HCT116 (cell line): Measurements from ENCODE around the gene TMEM126B. TPM values are rescaled to one million over a fixed set of nuclear protein-coding genes. Genes with fewer than 3 reads are reported as not detected.

Source experiments
- ATAC-seq: fragments of 200-7000 bp; cut with Tn5 transposase; 2 replicates; pipeline ENCODE4 v1.9.1; 2020; ENCODE audit warnings: mild to moderate bottlenecking, moderate library complexity
- BruUV-seq: library from RNA; stranded (reverse); fragments of 400-500 nt; replicated peaks from 2 replicates; lab custom pipeline; 2021; lab: Mats Ljungman, UMichigan
- CTCF ChIA-PET: fragments of 300-600 bp; sonication (Branson Sonifier 250); formaldehyde crosslinking; loops from one replicate; lab custom pipeline; 2021; ENCODE audit warnings: antibody characterized with exemption; lab: Charles Lee
- POLR2A ChIA-PET: fragments of 300-600, 350-600 bp; sonication (Branson Sonifier 250); formaldehyde crosslinking; loops from one replicate; lab custom pipeline; 2021; ENCODE audit warnings: antibody characterized with exemption; lab: Charles Lee
- RAD21 ChIA-PET, 2 experiments: fragments of 300-600 bp; sonication (Branson Sonifier 250); formaldehyde crosslinking; loops; one replicate each; lab custom pipeline; 2023; ENCODE audit warnings: low total read pairs in 2 of 2; ENCODE audit not compliant: uncharacterized antibody in 2 of 2, unreplicated experiment in 2 of 2, low non-redundant PET in 1 of 2; lab: Charles Lee
- DNase-seq: peaks from one replicate; pipeline ENCODE4 v3.0.0-alpha.2; 2010; ENCODE audit warnings: low read depth, low spot score
- H2AFZ ChIP-seq: fragments of 200-600 bp; shearing (Covaris generic), sonication (generic); 2 replicates; pipeline ENCODE4 v1.6.1; 2017; ENCODE audit warnings: low read depth, mixed run types, mixed read lengths, antibody characterized with exemption, low read length; ENCODE audit not compliant: poor library complexity, severe bottlenecking
- H3K27ac ChIP-seq: 2 replicates; pipeline ENCODE4 v1.5.1; 2012; ENCODE audit warnings: low read depth, low read length
- H3K27me3 ChIP-seq: fragments of 200-600 bp; sonication (generic); 2 replicates; pipeline ENCODE4 v1.6.1; 2016; ENCODE audit warnings: mixed run types, low read length, mixed read lengths; ENCODE audit not compliant: insufficient read depth
- H3K36me3 ChIP-seq, 2 experiments: fragments of 200-500 bp in 1 of 2; fragments of 200-600 bp in 1 of 2; sonication (Bioruptor generic) in 1 of 2; sonication (generic) in 1 of 2; 2 replicates each; pipeline versions ENCODE4 v1.5.1 to v1.6.1; 2014 to 2016; ENCODE audit warnings: low read length in 2 of 2, inconsistent platforms in 1 of 2, mixed read lengths in 1 of 2, mixed run types in 1 of 2; ENCODE audit not compliant: insufficient read depth in 2 of 2, control insufficient read depth in 1 of 2
- H3K4me1 ChIP-seq, 2 experiments: fragments of 200-600 bp in 1 of 2; sonication (generic) in 1 of 2; 2 replicates each; pipeline versions ENCODE4 v1.5.1 to v1.6.1; 2012 to 2017; ENCODE audit warnings: low read length in 2 of 2, inconsistent platforms in 1 of 2, mild to moderate bottlenecking in 1 of 2, mixed read lengths in 1 of 2, mixed run types in 1 of 2, moderate library complexity in 1 of 2; ENCODE audit not compliant: insufficient read depth in 2 of 2, control insufficient read depth in 1 of 2
- H3K4me2 ChIP-seq: fragments of 200-600 bp; sonication (generic); 2 replicates; pipeline ENCODE4 v1.6.1; 2017; ENCODE audit warnings: mixed run types, low read length, mixed read lengths
- H3K4me3 ChIP-seq, 2 experiments: fragments of 200-600 bp in 1 of 2; sonication (generic) in 1 of 2; replicated peaks in 1 of 2; 2 replicates each; pipeline ENCODE4 v1.5.1; 2011 to 2016; ENCODE audit warnings: low read length in 2 of 2, control low read depth in 1 of 2, low read depth in 1 of 2, mild to moderate bottlenecking in 1 of 2, mixed read lengths in 1 of 2, mixed run types in 1 of 2
- H3K79me2 ChIP-seq: fragments of 200-600 bp; sonication (generic); 2 replicates; pipeline ENCODE4 v1.6.1; 2017; ENCODE audit warnings: mild to moderate bottlenecking, mixed run types, low read length, moderate library complexity, mixed read lengths; ENCODE audit not compliant: insufficient read depth
- H3K9ac ChIP-seq: fragments of 200-600 bp; sonication (generic); 2 replicates; pipeline ENCODE4 v1.6.1; 2016; ENCODE audit warnings: low read length, mixed read lengths
- H3K9me2 ChIP-seq: fragments of 200-600 bp; sonication (generic), shearing (Covaris generic); 2 replicates; pipeline ENCODE4 v1.6.1; 2017; ENCODE audit warnings: mixed run types, mild to moderate bottlenecking, moderate library complexity; ENCODE audit not compliant: insufficient read depth
- H3K9me3 ChIP-seq, 2 experiments: fragments of 200-500 bp in 1 of 2; fragments of 200-600 bp in 1 of 2; sonication (Bioruptor generic) in 1 of 2; sonication (generic) in 1 of 2; 2 replicates each; pipeline ENCODE4 v1.6.1; 2014 to 2017; ENCODE audit warnings: low read length in 2 of 2, mixed read lengths in 2 of 2, inconsistent platforms in 1 of 2, low read depth in 1 of 2, mild to moderate bottlenecking in 1 of 2, mixed run types in 1 of 2, moderate library complexity in 1 of 2; ENCODE audit not compliant: control insufficient read depth in 1 of 2, insufficient read depth in 1 of 2
- H4K20me1 ChIP-seq: fragments of 200-600 bp; sonication (generic), shearing (Covaris generic); 2 replicates; pipeline ENCODE4 v1.6.1; 2017; ENCODE audit warnings: mixed run types, mild to moderate bottlenecking, moderate library complexity; ENCODE audit not compliant: insufficient read depth
- CBX3 ChIP-seq: IDR thresholded peaks from 2 replicates; pipeline ENCODE4 v1.6.1; 2012; ENCODE audit warnings: low read depth
- CEBPB ChIP-seq: IDR thresholded peaks from 2 replicates; pipeline ENCODE4 v1.6.1; 2012; ENCODE audit warnings: low read depth
- ELF1 ChIP-seq: IDR thresholded peaks from 2 replicates; pipeline ENCODE4 v1.6.1; 2012; ENCODE audit warnings: low read depth, borderline replicate concordance
- EZH2 ChIP-seq: fragments of 200-600 bp; sonication (generic); IDR thresholded peaks from 2 replicates; pipeline ENCODE4 v1.6.1; 2017; ENCODE audit warnings: antibody characterized with exemption, mixed run types
- POLR2A ChIP-seq: IDR thresholded peaks from 2 replicates; pipeline ENCODE4 v1.7.0; 2011; ENCODE audit warnings: borderline replicate concordance; ENCODE audit not compliant: insufficient read depth, insufficient read length; ENCODE audit errors: extremely low read depth
- POLR2AphosphoS5 ChIP-seq: IDR thresholded peaks from 2 replicates; pipeline ENCODE4 v1.6.1; 2011; ENCODE audit warnings: mild to moderate bottlenecking, low read depth, low read length, moderate library complexity
- RAD21 ChIP-seq: IDR thresholded peaks from 2 replicates; pipeline ENCODE4 v1.6.1; 2012; ENCODE audit warnings: low read depth, mild to moderate bottlenecking
- SP1 ChIP-seq: IDR thresholded peaks from 2 replicates; pipeline ENCODE4 v1.6.1; 2012; ENCODE audit warnings: low read depth
- SRF ChIP-seq: IDR thresholded peaks from 2 replicates; pipeline ENCODE4 v1.6.1; 2012; ENCODE audit warnings: low read depth
- ZFX ChIP-seq: fragments of 450-650 bp; IDR thresholded peaks from 2 replicates; pipeline ENCODE4 v1.6.1; 2017
- ZNF274 ChIP-seq: fragments of 200-500 bp; sonication (Bioruptor generic); IDR thresholded peaks from 2 replicates; pipeline ENCODE4 v1.6.1; 2014; ENCODE audit warnings: mild to moderate bottlenecking, low read depth, low read length, inconsistent platforms
- intact Hi-C: fragments of 100-400 bp; cut with micrococcal nuclease; formaldehyde crosslinking; loops from 2 replicates; pipeline ENCODE4 v1.10.0; 2022
- total RNA-seq: library from RNA; stranded (reverse); gene quantifications from one replicate; pipeline ENCODE4 v1.2.1, GENCODE V29; 2021; ENCODE audit not compliant: unreplicated experiment
- TF ChIP-seq, protein P1 (sequence below), 3 experiments: fragments of 200-600 bp in 1 of 3; sonication (generic) in 1 of 3; IDR thresholded peaks in 2 of 3; conservative IDR thresholded peaks in 1 of 3; 2 replicates each; pipeline ENCODE4 v1.5.1; 2012 to 2017; ENCODE audit warnings: low read depth in 2 of 3, low read length in 2 of 3, antibody characterized with exemption in 1 of 3, borderline replicate concordance in 1 of 3, control low read depth in 1 of 3, mild to moderate bottlenecking in 1 of 3, mixed read lengths in 1 of 3, mixed run types in 1 of 3, moderate library complexity in 1 of 3; ENCODE audit not compliant: insufficient read depth in 1 of 3
- TF ChIP-seq, protein P2 (sequence below): IDR thresholded peaks from 2 replicates; pipeline ENCODE4 v1.6.1; 2012; ENCODE audit warnings: low read depth
- TF ChIP-seq, protein P3 (sequence below): IDR thresholded peaks from 2 replicates; pipeline ENCODE4 v1.6.1; 2012

TMEM126B gene
- total RNA-seq, 1 experiment from 2014 or later = 49.0 TPM

- intact Hi-C loops = no loop called here
- H3K9me3 ChIP-seq = no peaks in the 10 kb centered on the region
- RAD21 ChIA-PET = no interaction called here
- no peaks in the 10 kb centered on the region for H3K9me2 ChIP-seq
- BruUV-seq = no TSS peak
- H3K9ac ChIP-seq = no peak overlapping the region
- H2AFZ ChIP-seq = no peak overlapping the region
- H3K4me2 ChIP-seq = no peak overlapping the region
- no peaks in the 10 kb centered on the region for H4K20me1 ChIP-seq
- TF ChIP-seq ZNF274 = no peak
- TF ChIP-seq CEBPB = no peak
- no peak for TF ChIP-seq SRF
- no peak for TF ChIP-seq CBX3
- TF ChIP-seq ELF1 = no peak
- no peak for TF ChIP-seq POLR2AphosphoS5
- no peak for TF ChIP-seq RAD21
- TF ChIP-seq, protein P1, sequence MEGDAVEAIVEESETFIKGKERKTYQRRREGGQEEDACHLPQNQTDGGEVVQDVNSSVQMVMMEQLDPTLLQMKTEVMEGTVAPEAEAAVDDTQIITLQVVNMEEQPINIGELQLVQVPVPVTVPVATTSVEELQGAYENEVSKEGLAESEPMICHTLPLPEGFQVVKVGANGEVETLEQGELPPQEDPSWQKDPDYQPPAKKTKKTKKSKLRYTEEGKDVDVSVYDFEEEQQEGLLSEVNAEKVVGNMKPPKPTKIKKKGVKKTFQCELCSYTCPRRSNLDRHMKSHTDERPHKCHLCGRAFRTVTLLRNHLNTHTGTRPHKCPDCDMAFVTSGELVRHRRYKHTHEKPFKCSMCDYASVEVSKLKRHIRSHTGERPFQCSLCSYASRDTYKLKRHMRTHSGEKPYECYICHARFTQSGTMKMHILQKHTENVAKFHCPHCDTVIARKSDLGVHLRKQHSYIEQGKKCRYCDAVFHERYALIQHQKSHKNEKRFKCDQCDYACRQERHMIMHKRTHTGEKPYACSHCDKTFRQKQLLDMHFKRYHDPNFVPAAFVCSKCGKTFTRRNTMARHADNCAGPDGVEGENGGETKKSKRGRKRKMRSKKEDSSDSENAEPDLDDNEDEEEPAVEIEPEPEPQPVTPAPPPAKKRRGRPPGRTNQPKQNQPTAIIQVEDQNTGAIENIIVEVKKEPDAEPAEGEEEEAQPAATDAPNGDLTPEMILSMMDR (IDR thresholded peaks at IDR 0.05 in 2 of 3, conservative IDR thresholded peaks at IDR 0.05 in 1 of 3; ENCODE audit: borderline replicate concordance in 1 of 3, insufficient read depth in 1 of 3, low read depth in 2 of 3, low read length in 2 of 3) = no peak
- H3K79me2 ChIP-seq = peaks cover 46% of the 10 kb centered on the region
- POLR2A ChIA-PET = no interaction called here
- H3K27me3 ChIP-seq = no peaks in the 10 kb centered on the region
- peaks cover 0 to 4% of the 10 kb centered on the region in 2 experiments; a peak in 2 of 4 replicates for H3K4me1 ChIP-seq
- H3K36me3 ChIP-seq = peaks cover 12 to 20% of the 10 kb centered on the region in 2 experiments
- ATAC-seq = no peak
- no peak overlapping the region for H3K27ac ChIP-seq
- CTCF ChIA-PET = no interaction called here
- no peak for DNase-seq
- no peak overlapping the region for H3K4me3 ChIP-seq
Observed at GRCh38 chr11:85634747-85635146, 6.4 kb downstream of the TMEM126B start.

- Histone ChIP-seq H3K9me3 (no peaks in the 10 kb centered on the region), H3K27ac (no peak overlapping the region), H3K4me3 (no peak overlapping the region), H3K9ac (no peak overlapping the region), H3K27me3 (no peaks in the 10 kb centered on the region), H3K4me2 (no peak overlapping the region), H3K4me1 (peaks cover 2 to 4% of the 10 kb centered on the region in 2 experiments; a peak in 3 of 4 replicates), H3K36me3 (no peaks in the 10 kb centered on the region), H4K20me1 (no peaks in the 10 kb centered on the region), H3K79me2 (peaks cover 2% of the 10 kb centered on the region), H2AFZ (no peak overlapping the region), H3K9me2 (no peaks in the 10 kb centered on the region)
- no peak for DNase-seq
- BruUV-seq = no TSS peak
- ChIA-PET POLR2A (no interaction called here), CTCF (no interaction called here), RAD21 (no interaction called here)
- intact Hi-C loops = no loop called here
- ATAC-seq = no peak
- TF ChIP-seq ZFX = no peak
- no peak for TF ChIP-seq POLR2A
- TF ChIP-seq, protein P2, sequence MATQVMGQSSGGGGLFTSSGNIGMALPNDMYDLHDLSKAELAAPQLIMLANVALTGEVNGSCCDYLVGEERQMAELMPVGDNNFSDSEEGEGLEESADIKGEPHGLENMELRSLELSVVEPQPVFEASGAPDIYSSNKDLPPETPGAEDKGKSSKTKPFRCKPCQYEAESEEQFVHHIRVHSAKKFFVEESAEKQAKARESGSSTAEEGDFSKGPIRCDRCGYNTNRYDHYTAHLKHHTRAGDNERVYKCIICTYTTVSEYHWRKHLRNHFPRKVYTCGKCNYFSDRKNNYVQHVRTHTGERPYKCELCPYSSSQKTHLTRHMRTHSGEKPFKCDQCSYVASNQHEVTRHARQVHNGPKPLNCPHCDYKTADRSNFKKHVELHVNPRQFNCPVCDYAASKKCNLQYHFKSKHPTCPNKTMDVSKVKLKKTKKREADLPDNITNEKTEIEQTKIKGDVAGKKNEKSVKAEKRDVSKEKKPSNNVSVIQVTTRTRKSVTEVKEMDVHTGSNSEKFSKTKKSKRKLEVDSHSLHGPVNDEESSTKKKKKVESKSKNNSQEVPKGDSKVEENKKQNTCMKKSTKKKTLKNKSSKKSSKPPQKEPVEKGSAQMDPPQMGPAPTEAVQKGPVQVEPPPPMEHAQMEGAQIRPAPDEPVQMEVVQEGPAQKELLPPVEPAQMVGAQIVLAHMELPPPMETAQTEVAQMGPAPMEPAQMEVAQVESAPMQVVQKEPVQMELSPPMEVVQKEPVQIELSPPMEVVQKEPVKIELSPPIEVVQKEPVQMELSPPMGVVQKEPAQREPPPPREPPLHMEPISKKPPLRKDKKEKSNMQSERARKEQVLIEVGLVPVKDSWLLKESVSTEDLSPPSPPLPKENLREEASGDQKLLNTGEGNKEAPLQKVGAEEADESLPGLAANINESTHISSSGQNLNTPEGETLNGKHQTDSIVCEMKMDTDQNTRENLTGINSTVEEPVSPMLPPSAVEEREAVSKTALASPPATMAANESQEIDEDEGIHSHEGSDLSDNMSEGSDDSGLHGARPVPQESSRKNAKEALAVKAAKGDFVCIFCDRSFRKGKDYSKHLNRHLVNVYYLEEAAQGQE = no peak
- TF ChIP-seq POLR2AphosphoS5 = no peak
- TF ChIP-seq, protein P3, sequence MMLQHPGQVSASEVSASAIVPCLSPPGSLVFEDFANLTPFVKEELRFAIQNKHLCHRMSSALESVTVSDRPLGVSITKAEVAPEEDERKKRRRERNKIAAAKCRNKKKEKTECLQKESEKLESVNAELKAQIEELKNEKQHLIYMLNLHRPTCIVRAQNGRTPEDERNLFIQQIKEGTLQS = no peak
- no peak for TF ChIP-seq SP1
- TF ChIP-seq EZH2 = no peak
Observed at GRCh38 chr11:85643191-85643614, 14.8 kb downstream of the TMEM126B start.
